GM20431 (cell line): ENCODE data around the gene ZNF318.
"Not testable (repeated sequence)": the region's sequence is repeated elsewhere in the genome, so short reads cannot be mapped to it uniquely, and the experiment has no call there.

Experiments
- in situ Hi-C: fragments of 300-500 bp; cut with MseI, MboI; formaldehyde crosslinking; loops from one replicate; pipeline ENCODE4 v1.15.0; 2020; ENCODE audit warnings: low sequenced_read_pairs; ENCODE audit not compliant: unreplicated experiment

The ZNF318 gene

DNA sequence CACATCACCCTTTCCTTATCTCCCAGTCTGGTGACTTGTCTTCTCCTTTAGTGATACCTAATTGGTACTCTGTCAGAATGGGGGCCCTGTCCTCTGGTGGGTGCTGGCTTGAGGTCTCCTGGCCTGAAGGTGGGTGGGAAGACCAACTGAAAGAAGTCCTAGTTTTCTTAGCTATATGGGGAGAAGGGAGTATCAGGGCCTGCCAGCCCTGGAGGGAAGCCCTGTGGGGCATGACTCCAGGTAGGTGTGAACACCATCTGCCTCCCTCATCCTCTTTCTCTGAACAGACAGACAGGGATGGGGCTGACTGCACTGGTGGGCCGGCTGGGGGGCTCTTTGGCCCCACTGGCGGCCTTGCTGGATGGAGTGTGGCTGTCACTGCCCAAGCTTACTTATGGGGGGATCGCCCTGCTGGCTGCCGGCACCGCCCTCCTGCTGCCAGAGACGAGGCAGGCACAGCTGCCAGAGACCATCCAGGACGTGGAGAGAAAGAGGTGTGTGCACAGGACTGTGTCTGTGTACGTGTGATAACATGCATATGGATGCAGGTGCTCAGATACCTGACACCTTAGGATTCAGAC is 65.6 kb downstream of the ZNF318 start:
- in situ Hi-C loops, result no loop called here

DNA sequence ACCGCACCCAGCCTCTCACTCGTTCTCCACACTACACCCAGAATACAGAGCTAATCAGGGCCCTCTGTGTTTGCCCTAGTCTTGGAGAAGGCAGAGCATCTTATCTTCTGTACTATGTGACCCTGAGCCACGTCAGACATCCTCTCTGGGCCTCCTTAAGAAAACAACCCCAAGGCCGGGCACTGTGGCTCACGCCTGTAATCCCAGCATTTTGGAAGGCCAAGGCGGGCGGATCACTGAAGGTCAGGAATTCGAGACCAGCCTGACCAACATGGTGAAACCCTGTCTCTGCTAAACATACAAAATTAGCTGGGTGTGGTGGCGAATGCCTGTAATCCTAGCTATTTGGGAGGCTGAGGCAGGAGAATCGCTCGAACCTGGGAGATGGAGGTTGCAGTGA is 66.4 kb downstream of the ZNF318 start:
- in situ Hi-C loops, result not testable (repeated sequence)

DNA sequence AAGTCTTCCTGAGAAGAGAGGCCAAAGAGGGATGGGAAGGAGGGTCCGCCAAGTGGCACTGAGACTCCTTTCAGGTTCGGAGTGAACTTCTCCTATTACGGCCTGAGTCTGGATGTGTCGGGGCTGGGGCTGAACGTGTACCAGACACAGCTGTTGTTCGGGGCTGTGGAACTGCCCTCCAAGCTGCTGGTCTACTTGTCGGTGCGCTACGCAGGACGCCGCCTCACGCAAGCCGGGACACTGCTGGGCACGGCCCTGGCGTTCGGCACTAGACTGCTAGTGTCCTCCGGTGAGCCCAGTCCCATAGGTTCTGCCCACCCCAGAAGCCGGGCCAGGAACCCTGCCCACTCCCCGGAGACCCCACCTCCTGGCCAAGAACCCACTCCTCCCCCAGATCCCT is 67.3 kb downstream of the ZNF318 start:
- in situ Hi-C loops, result no loop called here

DNA sequence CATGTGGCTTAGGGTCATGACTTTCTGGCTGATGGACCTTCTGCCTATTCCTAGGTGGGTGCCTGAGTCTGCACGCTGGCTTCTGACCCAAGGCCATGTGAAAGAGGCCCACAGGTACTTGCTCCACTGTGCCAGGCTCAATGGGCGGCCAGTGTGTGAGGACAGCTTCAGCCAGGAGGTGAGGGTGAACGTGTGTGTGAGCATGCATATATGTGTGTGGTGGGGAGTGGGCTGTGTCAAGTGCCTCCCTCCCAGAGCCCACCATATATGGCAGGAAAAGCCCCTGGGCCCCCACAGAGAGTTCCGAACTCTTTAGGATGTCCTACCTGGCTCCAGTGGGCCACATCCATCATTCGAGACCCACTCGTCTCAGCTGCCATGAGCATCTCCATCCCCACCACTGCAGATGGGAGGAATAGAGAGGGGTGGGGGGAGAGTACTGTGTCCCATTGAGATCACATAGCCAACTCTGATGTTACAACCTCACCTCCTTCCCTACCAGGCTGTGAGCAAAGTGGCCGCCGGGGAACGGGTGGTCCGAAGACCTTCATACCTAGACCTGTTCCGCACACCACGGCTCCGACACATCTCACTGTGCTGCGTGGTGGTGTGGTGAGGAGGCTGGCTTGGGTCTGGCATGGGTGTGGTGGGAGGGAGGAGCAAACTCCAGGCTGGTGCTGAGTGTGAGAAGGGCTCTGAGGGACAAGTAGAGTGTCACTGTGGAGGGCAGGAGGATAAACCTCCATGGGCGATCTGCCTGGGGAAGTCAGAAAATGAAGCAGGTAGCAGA is 68.2 kb downstream of the ZNF318 start:
- in situ Hi-C loops, result no loop called here

DNA sequence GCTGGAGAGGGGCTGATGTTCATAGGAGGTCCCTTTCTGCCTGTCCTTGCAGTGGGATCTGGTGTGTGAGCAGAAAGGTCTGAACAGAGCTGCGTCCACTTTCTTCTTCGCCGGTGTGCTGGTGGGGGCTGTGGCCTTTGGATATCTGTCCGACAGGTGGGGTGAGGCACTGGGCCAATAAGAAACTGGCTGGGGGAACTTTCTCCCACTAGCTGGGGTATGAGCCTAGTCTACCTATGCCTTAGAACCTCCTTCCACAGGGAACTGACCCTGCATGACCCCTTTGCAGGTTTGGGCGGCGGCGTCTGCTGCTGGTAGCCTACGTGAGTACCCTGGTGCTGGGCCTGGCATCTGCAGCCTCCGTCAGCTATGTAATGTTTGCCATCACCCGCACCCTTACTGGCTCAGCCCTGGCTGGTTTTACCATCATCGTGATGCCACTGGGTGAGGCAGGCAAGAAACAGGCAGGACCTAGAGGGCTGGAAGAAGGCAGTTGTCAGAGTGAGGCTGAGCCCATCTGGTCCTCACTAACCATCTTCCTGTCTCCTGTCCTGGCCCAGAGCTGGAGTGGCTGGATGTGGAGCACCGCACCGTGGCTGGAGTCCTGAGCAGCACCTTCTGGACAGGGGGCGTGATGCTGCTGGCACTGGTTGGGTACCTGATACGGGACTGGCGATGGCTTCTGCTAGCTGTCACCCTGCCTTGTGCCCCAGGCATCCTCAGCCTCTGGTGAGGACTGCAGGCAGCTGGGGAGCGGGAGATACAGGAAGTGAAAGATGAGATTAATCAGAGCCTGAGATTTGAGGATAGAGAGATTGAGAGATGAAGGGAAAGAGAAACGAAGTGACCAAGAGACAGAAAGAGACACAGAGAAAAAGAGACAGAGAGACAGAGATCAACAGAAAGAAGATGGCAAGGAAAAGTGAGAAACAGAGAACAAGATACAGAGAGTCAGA is 69.8 kb downstream of the ZNF318 start:
- in situ Hi-C loops, result no loop called here

DNA sequence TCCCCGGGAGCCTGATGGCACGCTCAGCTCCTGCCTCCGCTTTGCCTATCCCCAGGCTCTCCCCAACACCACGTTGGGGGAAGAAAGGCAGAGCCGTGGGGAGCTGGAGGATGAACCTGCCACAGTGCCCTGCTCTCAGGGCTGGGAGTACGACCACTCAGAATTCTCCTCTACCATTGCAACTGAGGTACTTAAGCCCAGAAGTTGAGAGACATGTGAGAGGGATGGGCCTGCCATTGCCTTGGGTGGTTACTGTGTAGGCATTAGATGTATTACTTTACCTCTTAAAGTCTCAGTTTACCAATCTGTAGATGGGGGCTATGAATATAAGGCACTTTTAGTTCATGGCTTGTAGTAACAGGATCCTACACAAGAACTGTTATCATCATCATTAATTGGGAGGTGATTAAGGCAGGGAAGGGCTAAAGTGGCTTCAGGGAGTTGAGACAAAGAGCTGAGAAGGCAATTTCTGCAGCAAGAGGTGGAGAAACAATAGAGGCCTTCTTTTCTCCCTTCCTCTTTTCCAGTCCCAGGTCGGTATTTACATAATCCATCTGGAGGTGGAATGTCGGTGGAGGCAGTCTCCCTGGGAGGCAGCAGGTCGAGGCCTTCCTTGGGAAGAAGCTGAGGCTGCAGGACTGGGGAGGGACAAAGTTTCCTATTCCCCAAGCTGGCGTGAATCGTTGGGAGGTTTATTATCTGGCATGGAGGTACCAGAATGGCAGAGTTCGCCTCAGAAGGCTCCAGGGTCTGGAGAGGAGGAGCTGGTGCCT is 70.7 kb downstream of the ZNF318 start:
- in situ Hi-C loops, result no loop called here

DNA sequence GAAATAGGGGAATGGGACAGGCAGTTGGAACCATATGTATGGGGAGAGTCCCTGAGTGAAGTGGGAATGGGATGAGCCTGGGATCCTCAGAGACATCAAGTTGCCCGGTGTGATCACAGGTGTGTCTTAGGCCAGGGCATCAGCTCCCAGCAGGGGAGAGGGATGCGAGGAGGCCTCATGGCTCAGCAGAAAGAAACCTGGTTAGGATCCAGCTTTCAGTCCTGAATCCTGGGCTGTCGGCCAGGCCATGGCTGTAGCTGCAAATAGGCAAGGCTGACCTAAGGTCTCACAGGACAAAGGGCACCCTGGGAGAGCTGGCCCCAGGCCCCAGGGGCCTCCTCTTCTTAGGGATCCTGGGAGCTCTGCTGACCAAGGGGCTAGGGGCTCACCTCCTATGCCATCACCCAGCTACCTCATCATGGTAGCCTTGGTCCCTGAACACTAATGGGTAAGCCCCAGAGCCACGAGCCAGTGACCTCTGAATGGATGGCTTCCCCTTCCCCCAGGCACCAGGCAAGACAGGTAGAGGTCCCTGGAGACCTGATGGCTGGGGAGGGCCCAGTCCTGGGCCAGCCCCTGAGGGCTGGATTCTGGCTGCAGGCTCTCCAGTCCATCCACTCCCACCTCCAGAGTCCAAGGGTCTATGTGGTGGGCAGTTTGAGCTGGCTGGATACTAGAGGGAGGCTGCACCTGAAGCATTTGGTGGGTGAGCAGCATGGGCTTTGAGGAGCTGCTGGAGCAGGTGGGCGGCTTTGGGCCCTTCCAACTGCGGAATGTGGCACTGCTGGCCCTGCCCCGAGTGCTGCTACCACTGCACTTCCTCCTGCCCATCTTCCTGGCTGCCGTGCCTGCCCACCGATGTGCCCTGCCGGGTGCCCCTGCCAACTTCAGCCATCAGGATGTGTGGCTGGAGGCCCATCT is 71.5 kb downstream of the ZNF318 start, which contains the start of gene SLC22A7:
Gene SLC22A7, plus strand, starts transcription at position 617 of the 921 bp plus-strand sequence. Its CDS starts 99 bp downstream, at position 716.
- in situ Hi-C loops, result no loop called here

DNA sequence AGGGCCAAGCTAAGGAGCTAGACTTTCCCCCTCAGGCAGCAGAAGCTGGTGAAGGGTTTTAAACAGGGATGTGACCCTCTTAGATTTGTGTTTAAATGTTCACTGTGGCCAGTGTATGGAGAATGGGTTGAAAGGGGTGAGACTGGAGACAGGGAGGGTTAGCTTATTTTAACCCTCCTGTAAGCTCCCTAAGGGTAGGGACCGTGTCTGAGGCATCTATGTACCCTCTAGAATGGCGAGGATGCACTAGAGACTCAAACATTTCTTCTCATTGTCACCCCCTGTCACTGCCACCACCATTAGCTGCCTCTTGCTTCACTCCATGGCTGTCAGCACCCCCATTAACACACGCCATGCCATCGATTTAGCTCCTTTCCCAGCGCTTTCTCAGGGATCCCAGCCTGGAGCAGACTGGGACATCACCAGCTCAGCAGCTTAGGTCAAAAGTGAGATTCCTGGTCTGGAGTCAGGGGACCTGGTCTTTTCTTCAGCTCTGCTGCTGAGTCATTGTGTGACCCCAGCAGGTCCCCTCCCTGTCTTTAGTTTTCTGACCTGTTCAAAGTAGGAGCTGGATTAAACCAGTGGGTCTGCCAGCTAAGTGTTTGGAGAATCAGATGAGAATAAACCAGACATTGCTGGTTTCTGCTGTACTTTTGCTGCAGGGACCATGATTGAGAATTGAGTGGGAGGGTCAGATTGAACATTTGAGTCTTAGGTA is 72.5 kb downstream of the ZNF318 start:
- in situ Hi-C loops, result no loop called here

DNA sequence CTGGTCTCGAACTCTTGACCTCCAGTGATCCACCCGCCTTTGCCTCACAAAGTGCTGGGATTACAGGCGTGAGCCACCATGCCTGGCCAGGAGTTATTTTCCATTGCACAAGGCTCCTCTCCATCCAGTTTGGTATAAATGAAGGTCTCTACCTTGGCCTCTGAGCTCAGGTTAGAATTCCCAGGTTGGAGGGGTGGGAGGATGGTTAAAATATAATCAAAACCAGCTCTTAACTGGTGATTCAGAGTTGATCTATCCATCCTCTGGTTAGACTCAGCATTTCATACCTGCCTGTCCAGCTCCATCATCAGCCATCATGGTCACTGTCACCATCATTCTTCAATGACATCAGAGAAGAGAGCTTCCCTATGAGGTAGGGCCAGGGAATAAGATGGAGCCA is 74.0 kb downstream of the ZNF318 start:
- in situ Hi-C loops, result no loop called here

DNA sequence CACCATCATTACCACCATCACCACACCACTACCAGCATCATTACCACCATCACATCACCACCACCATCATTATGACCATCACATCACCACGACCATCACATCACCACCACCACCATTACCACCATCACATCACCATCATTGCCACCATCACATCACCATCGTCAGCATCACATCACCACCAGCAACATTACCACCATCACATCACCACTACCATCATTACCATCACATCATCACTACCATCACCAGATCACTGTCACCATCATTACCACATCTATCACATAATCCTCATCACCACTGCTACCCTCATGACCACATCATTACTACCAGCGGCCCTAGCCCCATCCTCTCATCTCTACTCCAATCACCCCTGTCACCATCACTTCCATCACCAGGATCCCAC is 74.9 kb downstream of the ZNF318 start:
- in situ Hi-C loops, result no loop called here

DNA sequence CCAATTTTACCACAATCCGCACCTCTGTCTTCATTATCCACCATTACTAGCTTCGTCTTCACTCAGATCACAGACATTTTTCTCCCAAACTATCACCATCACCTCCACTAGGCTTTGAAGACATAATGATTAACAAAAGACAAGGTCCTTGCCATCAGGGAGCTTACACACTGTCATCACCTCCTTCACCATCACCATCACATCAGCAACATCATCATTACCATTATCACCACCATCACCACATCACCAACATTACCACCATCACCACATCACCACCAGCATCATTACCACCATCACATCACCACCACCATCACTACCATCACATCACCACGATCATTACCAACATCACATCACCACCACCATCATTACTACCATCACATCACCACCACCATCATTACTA is 75.7 kb downstream of the ZNF318 start:
- in situ Hi-C loops, result no loop called here

DNA sequence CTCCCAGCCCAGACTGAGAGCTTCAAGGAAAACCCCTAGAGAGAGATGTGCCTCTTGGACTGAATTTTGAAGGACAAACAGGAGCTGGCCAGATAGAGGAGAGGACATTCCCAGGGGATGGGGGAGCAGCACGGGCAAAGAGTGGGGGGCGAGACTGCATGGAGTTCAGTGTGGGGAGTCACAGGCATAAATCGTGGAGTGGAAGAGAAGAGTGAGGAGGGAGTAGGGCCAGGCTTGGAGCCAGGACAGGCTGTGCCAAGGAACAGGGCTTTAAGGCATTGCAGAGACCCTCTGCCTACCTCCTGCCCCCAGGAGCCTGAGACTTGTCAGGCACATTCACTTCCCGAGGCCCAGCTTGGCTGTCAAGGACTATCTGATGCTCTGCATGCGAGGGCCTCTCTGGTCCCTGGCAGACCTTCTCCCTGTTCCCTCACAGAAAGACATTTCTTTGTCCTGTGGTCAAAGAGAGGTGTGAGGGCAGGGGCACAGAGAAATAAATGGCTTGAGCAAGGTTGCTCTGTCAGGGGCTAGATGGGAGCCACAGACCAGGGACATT is 76.6 kb downstream of the ZNF318 start:
- in situ Hi-C loops, result no loop called here

DNA sequence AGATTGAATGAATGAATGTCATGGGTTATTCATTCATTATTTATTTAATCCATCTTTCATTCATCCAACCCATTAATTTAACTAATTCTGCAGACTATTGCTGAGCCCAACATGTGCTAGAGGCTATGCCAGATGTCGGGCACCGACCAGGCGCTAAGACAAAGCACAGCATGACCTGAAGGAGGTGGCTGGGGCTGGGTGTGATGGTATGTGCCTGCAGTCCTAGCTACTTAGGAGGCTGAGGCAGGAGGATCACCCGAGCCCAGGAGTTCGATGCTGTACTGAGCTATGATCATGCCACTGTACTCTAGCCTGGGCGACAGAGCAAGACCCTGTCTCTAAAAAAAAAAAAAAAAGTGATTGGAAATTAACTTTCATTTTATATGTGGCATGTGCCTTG is 77.1 kb downstream of the ZNF318 start:
- in situ Hi-C loops, result no loop called here

DNA sequence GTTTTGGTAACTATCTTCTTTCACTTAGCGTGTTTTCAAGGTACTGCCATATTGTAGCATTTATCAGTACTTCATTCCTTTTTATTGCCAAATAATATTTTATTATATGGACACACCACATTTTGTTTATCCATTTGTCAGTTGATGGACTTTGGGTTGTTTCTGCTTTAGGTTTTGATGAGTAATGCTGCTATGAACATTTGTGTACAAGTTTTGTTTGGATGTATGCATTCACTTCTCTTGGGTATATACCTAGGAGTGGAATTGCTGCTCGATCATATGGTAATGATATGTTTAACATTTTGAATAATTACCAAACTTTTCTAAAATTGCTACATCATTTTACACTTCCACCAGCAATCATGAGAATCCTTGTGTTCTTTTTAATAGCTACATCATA is 77.7 kb downstream of the ZNF318 start:
- in situ Hi-C loops, result no loop called here

DNA sequence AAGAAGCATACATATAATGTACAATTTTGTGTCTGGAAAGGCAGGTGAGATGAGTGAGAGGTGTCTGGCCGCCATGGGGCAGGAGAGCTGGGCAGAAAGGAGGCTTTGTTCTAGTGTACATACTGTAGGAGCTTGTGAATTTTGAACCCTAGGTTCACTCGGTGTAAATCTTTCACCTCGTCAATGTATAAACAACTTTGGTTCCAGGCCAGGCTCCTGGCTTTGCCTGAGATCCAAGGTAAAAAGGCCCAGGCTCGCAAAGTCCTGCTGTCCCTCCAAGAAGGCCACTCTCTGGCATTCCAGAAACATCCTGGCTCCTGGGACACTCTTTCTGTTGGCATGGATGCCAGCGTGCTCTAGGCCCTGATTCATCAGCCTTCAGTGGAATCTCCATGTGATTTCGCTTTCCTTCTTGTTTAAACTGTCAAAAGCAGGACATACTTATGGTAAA is 78.5 kb downstream of the ZNF318 start:
- in situ Hi-C loops, result no loop called here

DNA sequence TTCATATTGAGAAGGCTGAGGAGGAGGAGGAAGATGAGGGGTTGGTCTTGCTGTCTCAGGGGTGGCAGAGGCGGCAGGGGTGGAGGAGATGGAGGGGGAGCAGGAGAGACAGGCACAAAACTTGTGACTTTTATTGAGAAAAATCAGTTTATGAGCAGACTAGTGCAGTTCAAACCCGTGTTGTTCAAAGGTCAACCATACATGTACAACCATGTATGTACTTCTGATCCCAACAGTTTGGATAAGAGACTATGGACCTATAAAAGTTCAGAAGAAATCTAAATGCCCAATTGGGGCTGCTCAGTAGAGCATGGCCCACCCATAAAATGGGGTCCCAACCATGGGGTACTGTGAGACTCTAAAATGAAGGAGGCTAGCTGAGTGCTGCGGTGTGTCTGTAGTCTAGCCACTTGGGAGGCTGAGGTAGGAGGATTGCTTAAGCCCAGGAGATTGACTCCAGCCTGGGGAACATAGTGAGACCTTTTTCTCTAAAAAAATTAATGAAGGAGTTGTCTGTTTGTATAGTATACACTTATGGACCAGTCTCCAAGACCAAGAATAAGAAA is 79.0 kb downstream of the ZNF318 start:
- in situ Hi-C loops, result no loop called here
